G401 (cell line): ENCODE measurements around the gene DAB1. TPM values are rescaled to one million over a fixed set of nuclear protein-coding genes. Genes with fewer than 3 reads are reported as not detected.

Source experiments
- DNase-seq: peaks from one replicate; pipeline ENCODE4 v3.0.0-alpha.2; 2015; ENCODE audit warnings: low spot score
- in situ Hi-C: cut with HindIII; loops from 2 replicates; pipeline ENCODE4 v1.10.0; 2016; ENCODE audit warnings: low sequenced_read_pairs, mixed read lengths
- total RNA-seq: library from RNA; depleted of rRNA; stranded (reverse); fragments of >200 nt; shearing (Covaris generic); gene quantifications from 2 replicates; pipeline ENCODE4 v1.2.3, GENCODE V29; 2014

DAB1 gene
- total RNA-seq, 1 experiment from 2014 or later, result not detected

DNA sequence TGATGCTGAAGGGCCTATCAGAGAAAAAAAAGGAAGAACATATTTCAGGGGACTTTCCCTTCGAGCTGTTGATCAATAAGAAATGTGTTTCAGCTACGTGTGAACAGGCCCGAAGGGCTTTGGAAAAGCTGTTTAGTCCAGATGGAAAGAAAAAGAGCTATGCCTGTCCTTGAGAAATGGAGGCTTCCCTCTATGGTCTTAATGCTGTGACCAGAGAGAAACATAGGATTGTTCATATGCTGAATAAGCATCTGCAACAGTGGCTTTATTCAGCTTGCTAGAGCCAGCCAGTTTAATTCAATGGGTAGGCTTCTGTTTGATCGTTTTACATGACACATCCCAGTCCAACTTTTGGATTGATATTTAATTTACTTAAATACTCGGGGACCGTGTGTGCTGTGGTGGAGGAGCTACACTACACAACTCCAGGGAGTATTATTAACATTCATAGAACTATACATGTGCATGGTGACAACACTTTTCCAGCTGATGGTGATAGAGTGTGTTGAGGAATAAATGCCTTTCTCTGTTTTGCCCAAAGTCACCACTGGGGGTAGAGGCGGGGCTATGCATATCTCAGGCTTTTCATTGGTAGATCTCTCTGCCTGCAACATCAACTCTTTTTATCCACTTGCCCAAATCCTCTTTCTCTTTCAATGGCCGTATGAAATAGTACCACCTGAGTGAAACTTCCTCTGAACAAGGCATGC, 351.3 kb downstream of the DAB1 start:
- no peak for DNase-seq
- in situ Hi-C loops, result no loop called here

GRCh38 chr1:57067863-57068262, 356.0 kb downstream of the DAB1 start:
- peak; percentile 42 for DNase-seq
- in situ Hi-C loops, result no loop called here

GRCh38 chr1:57066980-57067610, 356.8 kb downstream of the DAB1 start:
- no peak for DNase-seq
- in situ Hi-C loops, result no loop called here

GRCh38 chr1:57065442-57065841, 358.4 kb downstream of the DAB1 start:
- in situ Hi-C loops, result no loop called here
- DNase-seq, result no peak

- no peak for DNase-seq
- in situ Hi-C loops, result no loop called here
Observed at GRCh38 chr1:57064379-57065140, 359.3 kb downstream of the DAB1 start.

DNA sequence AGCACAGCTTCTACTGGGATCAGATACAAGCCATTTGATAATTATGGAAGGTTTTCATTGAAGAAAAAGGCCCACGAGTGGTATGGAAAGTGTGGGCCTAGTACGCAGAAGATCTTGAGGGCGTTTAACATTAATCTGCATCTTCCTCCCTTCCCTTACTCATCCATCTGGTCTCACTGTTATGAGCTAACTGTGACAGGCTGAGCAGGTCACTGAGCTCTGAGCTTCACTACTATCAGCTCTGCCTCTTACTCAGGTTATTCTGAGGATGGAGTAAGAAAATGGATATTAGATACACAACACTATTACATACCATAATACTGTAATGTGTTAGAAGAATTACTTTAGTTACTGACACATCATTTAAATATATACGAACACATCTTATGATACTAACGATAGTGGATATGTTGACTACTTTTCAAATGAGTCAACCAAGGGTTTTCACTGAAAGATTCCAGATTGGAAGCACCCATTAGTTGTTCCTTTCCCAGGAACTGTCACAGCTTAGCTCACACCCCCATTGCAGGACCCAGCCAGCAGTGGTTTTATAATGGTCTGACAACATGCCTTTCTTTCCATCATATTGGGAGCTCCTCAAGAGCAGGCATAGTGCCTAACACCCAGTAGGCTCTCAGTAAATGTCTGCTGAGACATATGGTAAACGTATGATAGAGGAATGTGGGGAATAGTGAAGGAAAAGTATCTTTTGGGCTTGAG, 360.3 kb downstream of the DAB1 start:
- DNase-seq, result peak; percentile 56
- in situ Hi-C loops, result no loop called here

- in situ Hi-C loops, result no loop called here
- DNase-seq, result no peak
Observed at GRCh38 chr1:57061369-57061768, 362.5 kb downstream of the DAB1 start.

- in situ Hi-C loops, result no loop called here
- no peak for DNase-seq
Observed at GRCh38 chr1:57060451-57060850, 363.4 kb downstream of the DAB1 start.

- in situ Hi-C loops, result no loop called here
Observed at GRCh38 chr1:57058652-57059501, 365.0 kb downstream of the DAB1 start.

GRCh38 chr1:57048856-57049255, 375.0 kb downstream of the DAB1 start:
- in situ Hi-C loops, result no loop called here
- no peak for DNase-seq

More at GRCh38 chr1:57058652-57059501, 365.0 kb downstream of the DAB1 start:
- DNase-seq, result no peak

DNA sequence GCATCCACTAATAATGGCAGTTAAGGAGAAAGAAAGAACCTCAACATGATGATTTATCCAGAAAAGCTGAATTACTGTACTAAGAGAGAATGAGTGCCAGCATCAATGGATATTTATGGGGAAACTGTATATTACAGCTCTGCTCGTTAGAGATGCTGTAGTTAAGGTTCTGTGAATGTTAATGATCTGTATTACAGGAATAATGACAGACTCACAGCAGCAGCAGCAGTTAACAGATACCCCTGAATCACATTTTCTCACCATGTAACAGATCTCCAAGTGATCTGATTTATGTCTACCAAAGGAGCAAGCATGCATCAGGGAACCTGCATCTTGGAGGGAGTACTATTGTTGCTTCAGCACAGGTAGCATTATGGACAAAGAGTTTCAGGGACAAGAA, 377.4 kb downstream of the DAB1 start:
- in situ Hi-C loops, result no loop called here
- DNase-seq, result no peak

GRCh38 chr1:57041901-57042300, 382.0 kb downstream of the DAB1 start:
- in situ Hi-C loops, result no loop called here
- no peak for DNase-seq

- in situ Hi-C loops, result no loop called here
- peak; percentile 71 for DNase-seq
Observed at GRCh38 chr1:57040811-57041210, 383.0 kb downstream of the DAB1 start.

DNA sequence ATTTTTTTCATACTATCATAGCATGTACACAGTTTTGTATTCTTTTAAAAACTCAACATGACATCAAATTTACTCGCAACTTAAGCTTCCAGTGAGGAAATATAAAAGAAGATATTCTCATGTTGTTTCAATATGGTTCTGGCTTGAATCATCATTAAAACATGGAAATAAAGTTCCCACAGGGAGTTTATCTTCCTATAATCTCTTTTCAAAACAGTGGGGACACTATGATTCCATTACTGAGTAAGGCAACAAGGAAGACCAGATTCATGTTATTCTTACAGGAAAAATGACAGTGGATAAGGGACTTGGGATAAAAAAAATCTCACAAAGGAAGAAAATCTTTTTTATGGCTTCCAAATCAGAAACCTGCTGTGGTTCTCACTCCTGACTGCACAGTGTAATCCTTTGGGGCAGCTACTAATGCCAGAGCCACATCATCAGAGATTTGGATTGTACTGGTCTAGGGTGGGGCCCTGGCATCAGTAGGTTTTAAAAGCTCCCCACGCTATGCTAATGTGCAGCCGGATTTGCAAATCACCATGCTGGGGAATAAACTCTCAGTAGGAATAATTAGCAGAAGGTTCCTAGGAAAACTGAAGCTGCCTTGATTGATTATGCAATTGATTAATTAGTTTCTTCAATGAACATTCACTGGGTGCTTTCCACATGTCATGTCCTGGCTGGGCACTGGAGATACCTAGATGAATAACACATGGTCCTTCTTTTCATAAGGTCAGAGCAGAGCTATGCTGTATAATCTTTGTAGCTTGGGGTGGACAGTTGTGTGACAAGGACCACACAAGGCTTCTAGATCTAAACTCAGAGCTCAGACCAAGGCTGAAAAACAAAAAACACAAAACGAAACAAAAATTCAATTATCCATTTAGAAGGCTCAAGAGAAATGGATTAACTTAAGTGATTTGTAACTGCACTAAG, 386.9 kb downstream of the DAB1 start:
- DNase-seq, result no peak
- in situ Hi-C loops, result no loop called here

DNA sequence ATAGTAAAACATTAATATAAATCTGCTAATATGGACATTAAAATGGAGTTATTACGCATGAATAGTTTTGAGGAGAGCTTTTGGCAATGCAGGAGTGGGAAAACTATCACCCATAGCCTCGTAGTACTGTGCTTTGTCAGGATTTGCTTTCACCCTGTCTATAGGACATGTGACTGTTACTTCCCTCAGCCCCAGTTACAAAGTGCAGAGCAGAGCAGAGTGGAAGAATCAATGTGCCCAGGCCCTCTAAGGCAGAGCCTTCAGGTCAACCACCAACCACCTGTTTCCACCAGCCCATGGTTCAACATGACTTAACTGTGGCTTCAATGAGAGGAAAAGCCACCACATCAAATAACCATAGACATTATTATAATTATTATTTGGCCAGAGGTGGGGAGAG, 389.1 kb downstream of the DAB1 start:
- in situ Hi-C loops, result no loop called here

GRCh38 chr1:57033222-57034001, 390.4 kb downstream of the DAB1 start:
- in situ Hi-C loops, result no loop called here
- no peak for DNase-seq

More for the DNA sequence above, 389.1 kb downstream of the DAB1 start:
- no peak for DNase-seq
